Measurements from ENCODE around the gene MYRIP.

Gene MYRIP

DNA sequence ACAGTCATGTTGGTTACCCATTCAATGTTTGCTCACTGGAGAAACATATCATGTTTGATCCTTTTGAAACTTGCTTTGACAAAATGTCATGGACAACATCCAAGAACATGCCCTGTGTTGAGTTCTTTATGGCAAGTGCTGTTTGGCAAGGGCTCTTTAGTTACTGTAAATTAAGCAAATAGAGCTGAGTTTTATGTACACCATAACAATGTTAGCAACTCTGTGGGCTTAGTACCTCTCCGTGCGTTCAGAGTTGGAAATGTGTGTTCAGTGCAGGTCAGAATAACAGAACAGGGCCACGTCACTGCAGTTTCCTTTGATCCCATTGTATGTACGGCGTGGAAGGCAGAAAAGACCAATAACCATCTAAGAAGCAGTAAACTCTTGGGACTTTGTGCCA is 132.5 kb downstream of the MYRIP start:
- Histone ChIP-seq H3K9ac (ENCODE audit: low read depth in 1 of 2, low read length in 2 of 2) (no peak overlapping the region), H3K27me3 (ENCODE audit: control insufficient read depth in 1 of 2, insufficient read depth in 2 of 2, low read length in 2 of 2) (no peaks in the 10 kb centered on the region), H3K4me3 (ENCODE audit: low read depth in 1 of 2, low read length in 2 of 2) (no peak overlapping the region), H3K36me3 (ENCODE audit: control insufficient read depth in 1 of 2, insufficient read depth in 2 of 2, low read length in 2 of 2) (no peaks in the 10 kb centered on the region), H3K4me1 (ENCODE audit: control insufficient read depth in 1 of 2, insufficient read depth in 2 of 2, low read length in 2 of 2) (peaks cover 0 to 6% of the 10 kb centered on the region in 2 donors), H3K27ac (ENCODE audit: low read depth, low read length) (no peak overlapping the region), H3K9me3 (ENCODE audit: control insufficient read depth in 1 of 2, low read length in 2 of 2) (no peaks in the 10 kb centered on the region)

DNA sequence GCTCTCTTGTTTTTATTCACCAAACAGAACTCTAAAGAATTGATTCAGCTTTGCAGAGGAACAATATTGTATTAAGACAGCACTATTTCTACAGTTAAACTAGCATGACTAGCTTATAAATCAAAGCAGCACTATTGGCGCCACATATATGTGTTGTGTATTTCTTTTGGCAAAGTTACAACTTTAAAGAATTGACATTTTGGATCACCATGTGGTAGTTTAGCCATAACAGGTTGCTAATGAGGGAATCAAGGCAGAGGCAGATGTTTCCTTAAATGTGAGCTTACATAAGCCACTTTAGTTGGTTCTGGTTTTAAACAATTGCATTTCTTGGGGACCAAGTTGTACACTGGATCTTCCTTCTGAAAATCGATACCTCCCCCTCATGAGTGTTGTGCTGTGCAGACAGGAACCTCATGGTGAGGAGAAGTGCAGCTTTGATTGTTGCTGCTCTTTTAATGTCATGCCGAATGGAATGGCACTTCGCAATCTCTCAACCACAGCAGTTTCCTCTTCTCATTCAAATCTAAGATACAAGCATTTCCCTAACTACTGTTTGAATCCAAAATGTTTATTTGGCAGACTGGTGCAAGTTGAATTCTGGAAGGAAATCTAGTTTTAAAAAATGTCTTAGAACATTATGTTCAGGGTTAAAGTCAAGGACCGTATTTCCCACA is 151.2 kb downstream of the MYRIP start:
- no peak overlapping the region for H3K4me3 ChIP-seq (ENCODE audit: low read depth in 1 of 2, low read length in 2 of 2)
- H3K9me3 ChIP-seq (ENCODE audit: control insufficient read depth in 1 of 2, low read length in 2 of 2): no peaks in the 10 kb centered on the region
- H3K27ac ChIP-seq (ENCODE audit: low read depth, low read length): no peak overlapping the region
- no peaks in the 10 kb centered on the region for H3K27me3 ChIP-seq (ENCODE audit: control insufficient read depth in 1 of 2, insufficient read depth in 2 of 2, low read length in 2 of 2)
- no peak overlapping the region for H3K9ac ChIP-seq (ENCODE audit: low read depth in 1 of 2, low read length in 2 of 2)
- no peaks in the 10 kb centered on the region for H3K36me3 ChIP-seq (ENCODE audit: control insufficient read depth in 1 of 2, insufficient read depth in 2 of 2, low read length in 2 of 2)
- H3K4me1 ChIP-seq (ENCODE audit: control insufficient read depth in 1 of 2, insufficient read depth in 2 of 2, low read length in 2 of 2): no peaks in the 10 kb centered on the region

DNA sequence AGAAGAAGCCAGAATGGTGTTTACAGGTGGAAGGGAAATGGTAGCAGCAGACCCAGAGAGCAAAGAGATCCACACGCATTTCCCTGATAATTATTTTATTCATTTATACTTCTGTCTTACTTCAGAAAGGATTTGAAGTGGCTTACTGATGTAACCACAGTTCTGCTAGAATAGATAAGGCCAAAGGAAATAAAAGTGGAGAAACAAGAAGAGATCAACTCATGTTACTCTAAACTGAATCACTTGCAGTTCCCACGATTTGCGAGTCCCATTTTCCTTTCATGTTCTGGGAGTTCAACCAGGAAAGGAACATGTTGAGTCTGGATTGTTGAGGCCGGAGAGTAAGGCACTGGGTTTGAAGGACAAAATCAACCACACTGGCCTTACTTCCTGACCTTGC is 151.8 kb downstream of the MYRIP start:
- Histone ChIP-seq H3K9me3 (ENCODE audit: control insufficient read depth in 1 of 2, low read length in 2 of 2) (no peaks in the 10 kb centered on the region), H3K9ac (ENCODE audit: low read depth in 1 of 2, low read length in 2 of 2) (no peak overlapping the region), H3K36me3 (ENCODE audit: control insufficient read depth in 1 of 2, insufficient read depth in 2 of 2, low read length in 2 of 2) (no peaks in the 10 kb centered on the region), H3K27me3 (ENCODE audit: control insufficient read depth in 1 of 2, insufficient read depth in 2 of 2, low read length in 2 of 2) (no peaks in the 10 kb centered on the region), H3K4me3 (ENCODE audit: low read depth in 1 of 2, low read length in 2 of 2) (no peak overlapping the region), H3K4me1 (ENCODE audit: control insufficient read depth in 1 of 2, insufficient read depth in 2 of 2, low read length in 2 of 2) (no peaks in the 10 kb centered on the region), H3K27ac (ENCODE audit: low read depth, low read length) (no peak overlapping the region)

DNA sequence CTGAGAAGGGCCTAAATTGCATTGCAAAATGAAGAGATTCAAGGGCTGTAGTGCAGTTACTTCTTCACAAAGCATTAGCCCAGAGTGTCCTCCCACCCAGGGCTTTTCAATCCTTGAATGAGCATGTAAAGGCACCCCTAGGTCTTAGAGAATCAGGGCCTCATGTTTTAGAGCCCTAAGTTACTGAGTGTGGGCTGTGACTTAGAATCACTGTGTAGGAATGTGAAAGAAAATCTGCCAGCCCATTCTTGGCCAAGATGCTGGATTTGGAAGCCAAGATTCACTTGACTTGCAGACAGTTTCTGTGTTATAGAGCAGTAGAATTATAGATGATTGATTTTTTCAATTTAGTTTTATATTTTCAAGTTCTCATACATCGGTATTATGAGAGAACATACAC is 153.2 kb downstream of the MYRIP start:
- no peaks in the 10 kb centered on the region for H3K27me3 ChIP-seq (ENCODE audit: control insufficient read depth in 1 of 2, insufficient read depth in 2 of 2, low read length in 2 of 2)
- no peaks in the 10 kb centered on the region for H3K4me1 ChIP-seq (ENCODE audit: control insufficient read depth in 1 of 2, insufficient read depth in 2 of 2, low read length in 2 of 2)
- no peaks in the 10 kb centered on the region for H3K36me3 ChIP-seq (ENCODE audit: control insufficient read depth in 1 of 2, insufficient read depth in 2 of 2, low read length in 2 of 2)
- no peak overlapping the region for H3K9ac ChIP-seq (ENCODE audit: low read depth in 1 of 2, low read length in 2 of 2)
- H3K9me3 ChIP-seq (ENCODE audit: control insufficient read depth in 1 of 2, low read length in 2 of 2): no peaks in the 10 kb centered on the region
- no peak overlapping the region for H3K27ac ChIP-seq (ENCODE audit: low read depth, low read length)
- H3K4me3 ChIP-seq (ENCODE audit: low read depth in 1 of 2, low read length in 2 of 2): no peak overlapping the region

DNA sequence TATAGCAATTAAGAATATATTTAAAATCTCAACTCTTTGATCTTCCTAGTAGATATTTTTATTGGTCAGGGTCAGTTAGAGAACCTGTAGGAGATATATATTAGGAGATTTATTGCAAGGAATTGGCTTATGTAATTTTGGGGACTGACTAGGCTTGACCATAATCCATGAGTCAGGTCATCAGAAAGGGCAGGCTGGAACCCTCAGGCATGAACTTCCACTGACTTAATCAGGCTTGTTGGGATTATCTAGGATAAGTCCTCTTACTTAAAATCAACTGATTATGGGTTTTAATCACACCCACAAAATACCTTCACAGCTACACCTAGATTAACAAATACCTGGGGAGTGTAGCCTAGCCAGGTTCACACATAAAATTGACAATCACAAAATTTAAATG is 156.1 kb downstream of the MYRIP start:
- Histone ChIP-seq H3K27ac (ENCODE audit: low read depth, low read length) (no peak overlapping the region), H3K4me1 (ENCODE audit: control insufficient read depth in 1 of 2, insufficient read depth in 2 of 2, low read length in 2 of 2) (no peaks in the 10 kb centered on the region), H3K9ac (ENCODE audit: low read depth in 1 of 2, low read length in 2 of 2) (no peak overlapping the region), H3K27me3 (ENCODE audit: control insufficient read depth in 1 of 2, insufficient read depth in 2 of 2, low read length in 2 of 2) (no peaks in the 10 kb centered on the region), H3K4me3 (ENCODE audit: low read depth in 1 of 2, low read length in 2 of 2) (no peak overlapping the region), H3K9me3 (ENCODE audit: control insufficient read depth in 1 of 2, low read length in 2 of 2) (no peaks in the 10 kb centered on the region), H3K36me3 (ENCODE audit: control insufficient read depth in 1 of 2, insufficient read depth in 2 of 2, low read length in 2 of 2) (no peaks in the 10 kb centered on the region)

DNA sequence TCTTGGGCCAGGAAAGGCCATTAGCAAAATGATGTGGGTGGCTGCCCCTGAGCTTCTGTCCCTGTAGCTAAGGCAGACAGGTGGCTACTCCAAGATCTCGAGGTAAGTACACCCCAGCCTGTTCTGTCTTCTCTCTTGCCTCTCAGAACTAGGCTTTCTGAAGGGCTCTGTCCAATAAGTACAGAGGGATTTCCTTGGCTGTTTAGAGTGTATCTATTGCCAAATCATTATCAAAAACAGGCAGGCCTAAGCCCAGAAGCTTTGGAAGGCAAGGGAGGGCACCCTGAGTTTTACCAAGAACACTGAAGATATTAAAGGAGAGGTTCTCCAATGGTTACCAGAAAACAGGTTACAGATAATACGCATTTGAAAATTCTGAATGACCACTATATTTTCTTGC is 156.6 kb downstream of the MYRIP start:
- H3K4me3 ChIP-seq (ENCODE audit: low read depth in 1 of 2, low read length in 2 of 2): no peak overlapping the region
- H3K27ac ChIP-seq (ENCODE audit: low read depth, low read length): no peak overlapping the region
- H3K27me3 ChIP-seq (ENCODE audit: control insufficient read depth in 1 of 2, insufficient read depth in 2 of 2, low read length in 2 of 2): no peaks in the 10 kb centered on the region
- no peaks in the 10 kb centered on the region for H3K4me1 ChIP-seq (ENCODE audit: control insufficient read depth in 1 of 2, insufficient read depth in 2 of 2, low read length in 2 of 2)
- H3K9me3 ChIP-seq (ENCODE audit: control insufficient read depth in 1 of 2, low read length in 2 of 2): no peaks in the 10 kb centered on the region
- H3K9ac ChIP-seq (ENCODE audit: low read depth in 1 of 2, low read length in 2 of 2): no peak overlapping the region
- no peaks in the 10 kb centered on the region for H3K36me3 ChIP-seq (ENCODE audit: control insufficient read depth in 1 of 2, insufficient read depth in 2 of 2, low read length in 2 of 2)

DNA sequence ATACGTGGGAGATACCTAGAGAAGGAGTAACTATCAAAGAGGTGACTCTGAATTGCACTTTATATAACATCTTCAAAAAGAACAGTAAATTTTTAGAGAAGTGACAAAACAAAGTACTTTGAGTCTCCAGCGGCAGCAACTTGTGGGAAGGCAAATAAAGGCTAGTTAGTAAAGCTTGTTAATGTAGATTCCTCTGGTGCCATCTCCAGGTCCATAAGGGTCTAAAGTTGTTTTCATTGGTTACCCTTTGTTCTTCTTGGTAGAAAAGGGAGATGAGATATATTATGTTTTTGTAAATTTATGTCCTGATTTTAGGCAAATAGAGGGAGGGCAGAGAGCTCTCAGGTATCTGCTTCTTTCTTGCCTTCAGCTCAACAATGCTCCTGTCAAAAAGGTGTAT is 161.6 kb downstream of the MYRIP start:
- no peaks in the 10 kb centered on the region for H3K9me3 ChIP-seq (ENCODE audit: control insufficient read depth in 1 of 2, low read length in 2 of 2)
- H3K4me3 ChIP-seq (ENCODE audit: low read depth in 1 of 2, low read length in 2 of 2): no peak overlapping the region
- no peaks in the 10 kb centered on the region for H3K27me3 ChIP-seq (ENCODE audit: control insufficient read depth in 1 of 2, insufficient read depth in 2 of 2, low read length in 2 of 2)
- H3K27ac ChIP-seq (ENCODE audit: low read depth, low read length): no peak overlapping the region
- H3K4me1 ChIP-seq (ENCODE audit: control insufficient read depth in 1 of 2, insufficient read depth in 2 of 2, low read length in 2 of 2): no peaks in the 10 kb centered on the region
- H3K36me3 ChIP-seq (ENCODE audit: control insufficient read depth in 1 of 2, insufficient read depth in 2 of 2, low read length in 2 of 2): no peaks in the 10 kb centered on the region
- no peak overlapping the region for H3K9ac ChIP-seq (ENCODE audit: low read depth in 1 of 2, low read length in 2 of 2)

DNA sequence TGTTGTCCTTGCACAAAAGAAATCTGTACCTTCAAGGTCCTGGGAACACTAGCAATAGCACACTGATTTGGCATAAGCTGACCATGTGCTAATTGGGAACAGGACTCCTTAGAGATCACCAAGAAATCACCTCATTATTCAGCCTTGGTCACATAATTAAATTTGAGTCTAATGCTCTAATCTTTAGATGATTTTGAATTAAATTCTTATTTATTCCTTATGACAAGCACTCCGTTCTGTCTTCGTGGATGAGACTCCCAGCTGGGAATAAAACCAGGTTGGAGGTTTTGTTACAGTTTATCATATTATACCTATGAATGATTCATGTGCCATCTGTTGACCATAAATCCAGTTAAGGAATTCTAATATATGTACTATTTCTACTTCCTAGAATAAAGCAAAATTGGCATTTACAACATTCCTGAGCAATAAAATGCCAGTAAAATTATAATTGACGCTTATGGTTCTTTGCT is 162.2 kb downstream of the MYRIP start:
- no peaks in the 10 kb centered on the region for H3K4me1 ChIP-seq (ENCODE audit: control insufficient read depth in 1 of 2, insufficient read depth in 2 of 2, low read length in 2 of 2)
- no peak overlapping the region for H3K27ac ChIP-seq (ENCODE audit: low read depth, low read length)
- no peaks in the 10 kb centered on the region for H3K36me3 ChIP-seq (ENCODE audit: control insufficient read depth in 1 of 2, insufficient read depth in 2 of 2, low read length in 2 of 2)
- no peak overlapping the region for H3K9ac ChIP-seq (ENCODE audit: low read depth in 1 of 2, low read length in 2 of 2)
- no peaks in the 10 kb centered on the region for H3K27me3 ChIP-seq (ENCODE audit: control insufficient read depth in 1 of 2, insufficient read depth in 2 of 2, low read length in 2 of 2)
- H3K4me3 ChIP-seq (ENCODE audit: low read depth in 1 of 2, low read length in 2 of 2): no peak overlapping the region
- H3K9me3 ChIP-seq (ENCODE audit: control insufficient read depth in 1 of 2, low read length in 2 of 2): no peaks in the 10 kb centered on the region

DNA sequence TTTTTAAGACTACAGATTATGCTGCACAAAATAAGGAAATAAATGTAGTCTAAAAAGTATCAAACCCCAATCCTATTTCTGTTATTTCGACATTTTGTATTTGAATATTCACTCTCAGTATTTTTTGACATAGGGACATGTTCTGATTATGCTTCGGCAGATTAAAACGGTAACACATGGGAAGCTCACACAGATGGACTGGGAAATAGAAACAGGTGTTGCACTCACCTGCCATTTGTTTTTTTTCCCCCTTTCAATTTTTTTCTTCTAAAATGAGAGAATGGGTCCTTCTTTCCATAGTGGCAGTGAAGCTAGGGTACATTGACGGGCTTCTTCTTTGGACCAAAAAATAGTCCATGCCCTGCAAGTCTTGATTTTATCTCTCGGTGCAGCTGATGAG is 163.1 kb downstream of the MYRIP start:
- H3K27me3 ChIP-seq (ENCODE audit: control insufficient read depth in 1 of 2, insufficient read depth in 2 of 2, low read length in 2 of 2): no peaks in the 10 kb centered on the region
- H3K4me1 ChIP-seq (ENCODE audit: control insufficient read depth in 1 of 2, insufficient read depth in 2 of 2, low read length in 2 of 2): no peaks in the 10 kb centered on the region
- no peak overlapping the region for H3K27ac ChIP-seq (ENCODE audit: low read depth, low read length)

DNA sequence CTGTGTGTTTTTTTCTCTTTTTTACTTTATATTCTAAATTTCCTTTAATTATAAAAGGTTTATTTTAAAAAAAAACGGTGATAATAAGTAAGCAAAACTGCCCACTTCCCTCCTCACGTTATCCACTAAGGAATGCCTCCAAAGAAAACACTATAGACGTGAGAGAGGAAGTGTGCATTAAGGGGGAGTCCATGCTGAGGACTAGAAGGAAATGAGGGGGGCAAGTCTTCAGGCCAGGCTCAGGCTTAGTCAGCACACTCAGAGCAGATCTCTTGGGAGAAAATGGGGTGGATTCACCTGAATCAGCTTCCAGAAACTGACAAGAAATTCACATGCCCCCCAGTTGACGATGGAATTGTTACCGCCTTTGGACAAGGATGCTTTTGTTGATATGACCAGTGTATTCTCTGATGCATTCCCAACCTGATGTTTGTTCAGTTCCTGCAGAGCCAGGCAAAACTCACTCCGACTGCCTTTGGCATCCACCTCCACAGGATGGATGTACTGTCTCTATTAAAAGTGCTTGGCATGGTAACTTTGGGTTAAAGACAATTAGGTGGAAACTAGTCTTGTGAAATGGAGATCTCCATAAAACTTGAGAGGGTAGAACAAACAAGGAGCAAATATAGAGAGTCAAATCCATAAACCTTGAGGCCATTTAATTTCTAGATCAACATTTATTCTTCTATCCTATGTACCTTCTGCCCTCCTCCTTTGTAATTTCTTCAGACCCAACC is 167.8 kb downstream of the MYRIP start:
- H3K9me3 ChIP-seq (ENCODE audit: control insufficient read depth in 1 of 2, low read length in 2 of 2): no peaks in the 10 kb centered on the region
- no peaks in the 10 kb centered on the region for H3K36me3 ChIP-seq (ENCODE audit: control insufficient read depth in 1 of 2, insufficient read depth in 2 of 2, low read length in 2 of 2)
- H3K9ac ChIP-seq (ENCODE audit: low read depth in 1 of 2, low read length in 2 of 2): no peak overlapping the region
- no peak overlapping the region for H3K27ac ChIP-seq (ENCODE audit: low read depth, low read length)
- H3K4me3 ChIP-seq (ENCODE audit: low read depth in 1 of 2, low read length in 2 of 2): no peak overlapping the region
- H3K27me3 ChIP-seq (ENCODE audit: control insufficient read depth in 1 of 2, insufficient read depth in 2 of 2, low read length in 2 of 2): no peaks in the 10 kb centered on the region
- no peaks in the 10 kb centered on the region for H3K4me1 ChIP-seq (ENCODE audit: control insufficient read depth in 1 of 2, insufficient read depth in 2 of 2, low read length in 2 of 2)

More for the DNA sequence above, 163.1 kb downstream of the MYRIP start:
- Histone ChIP-seq H3K9ac (ENCODE audit: low read depth in 1 of 2, low read length in 2 of 2) (no peak overlapping the region), H3K36me3 (ENCODE audit: control insufficient read depth in 1 of 2, insufficient read depth in 2 of 2, low read length in 2 of 2) (no peaks in the 10 kb centered on the region), H3K4me3 (ENCODE audit: low read depth in 1 of 2, low read length in 2 of 2) (no peak overlapping the region), H3K9me3 (ENCODE audit: control insufficient read depth in 1 of 2, low read length in 2 of 2) (no peaks in the 10 kb centered on the region)

Measured in duodenal mucosa (tissue), 2 donors.